SK-N-SH (cell line): Measurements from ENCODE around the gene RAB7A. TPM values are rescaled to one million over a fixed set of nuclear protein-coding genes. Genes with fewer than 3 reads are reported as not detected.

Experiments used
- CTCF ChIA-PET: fragments of 300-600, 350-600 bp; formaldehyde crosslinking; extraction: SDS; loops from one replicate; lab custom pipeline; 2021; lab: Yijun Ruan, JAX
- POLR2A ChIA-PET: fragments of 350-600 bp; sonication (Branson Sonifier 250); formaldehyde crosslinking; extraction: SDS; loops from one replicate; lab custom pipeline; 2020; ENCODE audit warnings: antibody characterized with exemption, inconsistent platforms; lab: Yijun Ruan, JAX
- DNase-seq: peaks from one replicate; pipeline ENCODE4 v3.0.0; 2012
- H2AFZ ChIP-seq: fragments of 200-600 bp; sonication (generic); 2 replicates; pipeline ENCODE4 v1.8.1; 2016; ENCODE audit warnings: antibody characterized with exemption, mild to moderate bottlenecking, low read depth
- H3F3A ChIP-seq: fragments of 200-600 bp; sonication (generic); replicated peaks from 2 replicates; pipeline ENCODE3; 2016; ENCODE audit warnings: antibody characterized with exemption, mild to moderate bottlenecking; ENCODE audit not compliant: insufficient read depth
- H3K27ac ChIP-seq, 2 experiments: fragments of 200-500 bp in 1 of 2; fragments of 200-600 bp in 1 of 2; sonication (Bioruptor generic) in 1 of 2; sonication (generic), shearing (Covaris generic) in 1 of 2; 2 replicates each; pipeline versions ENCODE4 v1.5.1 to v1.6.1; 2014 to 2016; ENCODE audit warnings: low read depth in 2 of 2, inconsistent platforms in 1 of 2, low read length in 1 of 2, mild to moderate bottlenecking in 1 of 2, mixed read lengths in 1 of 2
- H3K27me3 ChIP-seq: fragments of 200-600 bp; sonication (generic), shearing (Covaris generic); 2 replicates; pipeline ENCODE4 v1.6.1; 2016; ENCODE audit warnings: mixed run types; ENCODE audit not compliant: insufficient read depth
- H3K36me3 ChIP-seq, 2 experiments: fragments of 200-500 bp in 1 of 2; fragments of 200-600 bp in 1 of 2; sonication (Bioruptor generic) in 1 of 2; sonication (generic) in 1 of 2; replicated peaks in 1 of 2; 2 replicates each; pipeline versions ENCODE3 to v1.5.1; 2014 to 2016; ENCODE audit warnings: low read length in 1 of 2, mild to moderate bottlenecking in 1 of 2; ENCODE audit not compliant: insufficient read depth in 2 of 2, control insufficient read depth in 1 of 2
- H3K4me1 ChIP-seq, 2 experiments: fragments of 200-500 bp in 1 of 2; fragments of 200-600 bp in 1 of 2; sonication (Bioruptor generic) in 1 of 2; sonication (generic), shearing (Covaris generic) in 1 of 2; 2 replicates each; pipeline versions ENCODE4 v1.5.1 to v1.6.1; 2014 to 2016; ENCODE audit warnings: low read depth in 1 of 2, low read length in 1 of 2, mixed run types in 1 of 2; ENCODE audit not compliant: insufficient read depth in 2 of 2, control insufficient read depth in 1 of 2
- H3K4me2 ChIP-seq: fragments of 200-600 bp; sonication (generic), shearing (Covaris generic); 2 replicates; pipeline ENCODE4 v1.6.1; 2017; ENCODE audit warnings: mixed run types
- H3K4me3 ChIP-seq, 2 experiments: fragments of 200-500 bp in 1 of 2; fragments of 200-600 bp in 1 of 2; sonication (Bioruptor generic) in 1 of 2; sonication (generic), shearing (Covaris generic) in 1 of 2; 2 replicates each; pipeline versions ENCODE4 v1.5.1 to v1.8.1; 2014 to 2016; ENCODE audit warnings: low read depth in 2 of 2, inconsistent platforms in 1 of 2, low read length in 1 of 2, mild to moderate bottlenecking in 1 of 2, mixed read lengths in 1 of 2, moderate library complexity in 1 of 2
- H3K79me2 ChIP-seq: fragments of 200-600 bp; sonication (generic); 2 replicates; pipeline ENCODE4 v1.8.1; 2017; ENCODE audit warnings: mild to moderate bottlenecking; ENCODE audit not compliant: insufficient read depth
- H3K9ac ChIP-seq: fragments of 200-600 bp; sonication (generic); 2 replicates; pipeline ENCODE4 v1.6.1; 2017; ENCODE audit warnings: mixed run types
- H3K9me2 ChIP-seq: fragments of 200-600 bp; sonication (generic); 2 replicates; pipeline ENCODE4 v1.6.1; 2017; ENCODE audit warnings: mixed run types
- H3K9me3 ChIP-seq: fragments of 200-600 bp; sonication (generic); 2 replicates; pipeline ENCODE4 v1.6.1; 2017; ENCODE audit warnings: mixed run types, mild to moderate bottlenecking, moderate library complexity
- H4K20me1 ChIP-seq: fragments of 200-600 bp; sonication (generic); 2 replicates; pipeline ENCODE4 v1.6.1; 2017; ENCODE audit warnings: mild to moderate bottlenecking, mixed run types; ENCODE audit not compliant: insufficient read depth
- EZH2phosphoT487 ChIP-seq: fragments of 200-600 bp; sonication (generic); IDR thresholded peaks from 2 replicates; pipeline ENCODE4 v1.6.1; 2017; ENCODE audit warnings: low read depth, mixed run types, mild to moderate bottlenecking, antibody characterized with exemption, moderate library complexity, borderline replicate concordance
- FOSL2 ChIP-seq: IDR thresholded peaks from 2 replicates; pipeline ENCODE4 v1.4.0; 2012; ENCODE audit warnings: low read depth, mild to moderate bottlenecking, moderate library complexity, borderline replicate concordance
- FOXJ3 ChIP-seq: sonication (generic); formaldehyde crosslinking; IDR thresholded peaks from 2 replicates; pipeline ENCODE4 v1.5.1; 2020; ENCODE audit warnings: mild to moderate bottlenecking, missing genetic modification reagents
- FOXM1 ChIP-seq: IDR thresholded peaks from 2 replicates; pipeline ENCODE4 v1.4.0; 2012; ENCODE audit warnings: low read depth, mild to moderate bottlenecking
- GATA2 ChIP-seq: sonication (generic); formaldehyde crosslinking; IDR thresholded peaks from 2 replicates; pipeline ENCODE4 v1.5.0; 2020; ENCODE audit warnings: mild to moderate bottlenecking, missing genetic modification reagents
- MAX ChIP-seq: IDR thresholded peaks from 2 replicates; pipeline ENCODE4 v1.4.0; 2012; ENCODE audit warnings: low read depth
- MEF2A ChIP-seq: IDR thresholded peaks from 2 replicates; pipeline ENCODE4 v1.4.0; 2012; ENCODE audit warnings: low read depth, borderline replicate concordance
- MXI1 ChIP-seq: IDR thresholded peaks from 2 replicates; pipeline ENCODE4 v1.6.1; 2012; ENCODE audit warnings: mild to moderate bottlenecking, low read depth, low read length, improper control_type of control experiment
- NFIC ChIP-seq: IDR thresholded peaks from 2 replicates; pipeline ENCODE4 v1.4.0; 2012; ENCODE audit warnings: borderline replicate concordance
- NRF1 ChIP-seq: IDR thresholded peaks from 2 replicates; pipeline ENCODE4 v1.6.1; 2012; ENCODE audit warnings: low read depth, mild to moderate bottlenecking, low read length
- PBX3 ChIP-seq: IDR thresholded peaks from 2 replicates; pipeline ENCODE4; 2012
- POLR2AphosphoS5 ChIP-seq: IDR thresholded peaks from 2 replicates; pipeline ENCODE4 v1.6.1; 2012; ENCODE audit warnings: low read depth, low read length
- RCOR1 ChIP-seq: fragments of 150-350 bp; IDR thresholded peaks from 2 replicates; pipeline ENCODE4 v1.6.1; 2017; ENCODE audit warnings: antibody characterized with exemption, low read length
- RFX5 ChIP-seq: IDR thresholded peaks from 2 replicates; pipeline ENCODE4 v1.6.1; 2012; ENCODE audit warnings: mild to moderate bottlenecking, improper control_type of control experiment, low read length
- RXRA ChIP-seq: IDR thresholded peaks from 2 replicates; pipeline ENCODE4 v1.4.0; 2012; ENCODE audit warnings: low read depth, mild to moderate bottlenecking, borderline replicate concordance
- SIN3A ChIP-seq: IDR thresholded peaks from 2 replicates; pipeline ENCODE4 v1.6.1; 2012; ENCODE audit warnings: low read depth, mild to moderate bottlenecking, low read length, moderate library complexity, borderline replicate concordance
- TCF12 ChIP-seq: IDR thresholded peaks from 2 replicates; pipeline ENCODE4 v1.4.0; 2012
- TEAD4 ChIP-seq: IDR thresholded peaks from 2 replicates; pipeline ENCODE4 v1.4.0; 2012; ENCODE audit warnings: mild to moderate bottlenecking, borderline replicate concordance; ENCODE audit not compliant: insufficient read depth
- USF1 ChIP-seq: IDR thresholded peaks from 2 replicates; pipeline ENCODE4 v1.4.0; 2012; ENCODE audit warnings: low read depth, borderline replicate concordance
- USF2 ChIP-seq: fragments of 150-350 bp; IDR thresholded peaks from 2 replicates; pipeline ENCODE4 v1.6.1; 2017; ENCODE audit warnings: antibody characterized with exemption, low read length, low read depth, borderline replicate concordance
- YY1 ChIP-seq: IDR thresholded peaks from 2 replicates; pipeline ENCODE4 v1.4.0; 2012; ENCODE audit warnings: low read depth, mild to moderate bottlenecking
- WGBS: methylation state at CpG from one replicate; pipeline ENCODE4 v1.1.6; 2017; ENCODE audit warnings: low lambda C conversion rate; 5-methylcytosine and 5-hydroxymethylcytosine counted together
- polyA plus RNA-seq, 3 experiments: library from polyadenylated mRNA; depleted of rRNA; stranded (reverse); fragments of >200 nt; gene quantifications; 2 replicates each; pipeline ENCODE4 v1.2.3, GENCODE V29; 2012

The RAB7A gene
- polyA plus RNA-seq, 1 of the 3 experiments (the other 2 are of a cell fraction): 271 TPM

GRCh38 chr3:128679338-128679737 is 46.6 kb upstream of the RAB7A start:
- Histone ChIP-seq H3K4me1 (peaks cover 5% of the 10 kb centered on the region in 2 experiments; a peak in 2 of 4 replicates), H3K27ac (no peak overlapping the region), H2AFZ (no peak overlapping the region), H3K9me3 (no peaks in the 10 kb centered on the region), H3K4me3 (no peak overlapping the region), H3K79me2 (no peaks in the 10 kb centered on the region), H3K4me2 (no peak overlapping the region), H3F3A (no peaks in the 10 kb centered on the region), H3K9me2 (no peaks in the 10 kb centered on the region), H3K27me3 (no peaks in the 10 kb centered on the region), H4K20me1 (no peaks in the 10 kb centered on the region), H3K9ac (no peak overlapping the region), H3K36me3 (no peaks in the 10 kb centered on the region)
- TF ChIP-seq TCF12 (no peak), SIN3A (no peak), MEF2A (no peak), RCOR1 (no peak), GATA2 (CRISPR knock-in tag) (no peak), YY1 (no peak), USF2 (no peak), FOXJ3 (CRISPR knock-in tag) (no peak), FOXM1 (no peak), MXI1 (no peak), RFX5 (no peak), RXRA (no peak), MAX (no peak), EZH2phosphoT487 (no peak), PBX3 (no peak)
- POLR2A ChIA-PET: no interaction called here
- WGBS: 100% methylated on average over 1 of the region's 2 CpGs
- no peak for DNase-seq
- CTCF ChIA-PET: interaction anchor here (1.2 to 5.6 kb wide), 5 partner anchors 14 to 291 kb away, joined by 3 to 112 read pairs (median 8); no protein-coding TSS in a partner anchor

GRCh38 chr3:128680603-128681368 is 45.2 kb upstream of the RAB7A start:
- Histone ChIP-seq H3K4me2 (peak overlapping the region; percentile 78), H3K9me2 (no peaks in the 10 kb centered on the region), H3K79me2 (no peaks in the 10 kb centered on the region), H3K27me3 (no peaks in the 10 kb centered on the region), H3K4me1 (peaks cover 5% of the 10 kb centered on the region in 2 experiments; a peak in 2 of 4 replicates), H3K36me3 (no peaks in the 10 kb centered on the region), H3K9me3 (no peaks in the 10 kb centered on the region), H3K27ac (peak overlapping the region; percentile 84 to 99), H3F3A (no peaks in the 10 kb centered on the region), H2AFZ (peak overlapping the region; percentile 91), H3K9ac (peak overlapping the region; percentile 79), H3K4me3 (peak overlapping the region; percentile 57 to 58), H4K20me1 (no peaks in the 10 kb centered on the region)
- CTCF ChIA-PET: interaction anchor here (0.6 to 5.6 kb wide), 69 partner anchors 9 to 625 kb away, joined by 3 to 112 read pairs (median 4); partner anchors contain the start of genes ACAD9, RAB7A, RPN1 and RUVBL1
- DNase-seq: peak; percentile 98
- WGBS: 2% methylated on average over 31 of the region's 67 CpGs
- POLR2A ChIA-PET: interaction anchor here (0.6 to 2.5 kb wide), 12 partner anchors 11 to 557 kb away, joined by 3 to 18 read pairs (median 4); partner anchors contain the start of genes ACAD9, RAB7A, RPN1 and RUVBL1
- TF ChIP-seq NFIC (peak; percentile 24; the same call in 1 of the 2 replicates), EZH2phosphoT487 (no peak), PBX3 (no peak), USF1 (no peak), TEAD4 (no peak; the same call in 1 of the 2 replicates), NRF1 (peak; percentile 79), FOSL2 (no peak), FOXM1 (no peak), POLR2AphosphoS5 (peak; percentile 91)
